Right lobe of liver (tissue), 4 donors: Measurements from ENCODE around the gene OPCML.

ENCODE experiments used
- POLR2A ChIP-seq: fragments of 450-650 bp; IDR thresholded peaks from one replicate; pipeline ENCODE4 v1.6.1; 2017; ENCODE audit warnings: antibody characterized with exemption, mild to moderate bottlenecking
- TF ChIP-seq, protein P1 (sequence below), 4 donors: fragments of 200-600 bp in 3 of 4; fragments of 450-650 bp in 1 of 4; IDR thresholded peaks; one replicate each; pipeline versions ENCODE4 v1.5.1 to v1.8.0; 2016 to 2022; ENCODE audit warnings: antibody characterized with exemption in 4 of 4, mild to moderate bottlenecking in 2 of 4
- donor health status: DM: no; HTN: no; CAD: no.
- donor health status: DM: no; HTN: no; CAD: no.
- donor health status: DM: no; HTN: yes; CAD: no.

- TF ChIP-seq, protein P1, sequence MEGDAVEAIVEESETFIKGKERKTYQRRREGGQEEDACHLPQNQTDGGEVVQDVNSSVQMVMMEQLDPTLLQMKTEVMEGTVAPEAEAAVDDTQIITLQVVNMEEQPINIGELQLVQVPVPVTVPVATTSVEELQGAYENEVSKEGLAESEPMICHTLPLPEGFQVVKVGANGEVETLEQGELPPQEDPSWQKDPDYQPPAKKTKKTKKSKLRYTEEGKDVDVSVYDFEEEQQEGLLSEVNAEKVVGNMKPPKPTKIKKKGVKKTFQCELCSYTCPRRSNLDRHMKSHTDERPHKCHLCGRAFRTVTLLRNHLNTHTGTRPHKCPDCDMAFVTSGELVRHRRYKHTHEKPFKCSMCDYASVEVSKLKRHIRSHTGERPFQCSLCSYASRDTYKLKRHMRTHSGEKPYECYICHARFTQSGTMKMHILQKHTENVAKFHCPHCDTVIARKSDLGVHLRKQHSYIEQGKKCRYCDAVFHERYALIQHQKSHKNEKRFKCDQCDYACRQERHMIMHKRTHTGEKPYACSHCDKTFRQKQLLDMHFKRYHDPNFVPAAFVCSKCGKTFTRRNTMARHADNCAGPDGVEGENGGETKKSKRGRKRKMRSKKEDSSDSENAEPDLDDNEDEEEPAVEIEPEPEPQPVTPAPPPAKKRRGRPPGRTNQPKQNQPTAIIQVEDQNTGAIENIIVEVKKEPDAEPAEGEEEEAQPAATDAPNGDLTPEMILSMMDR (IDR thresholded peaks at IDR 0.05) = no peak
- no peak for TF ChIP-seq POLR2A
Observed at GRCh38 chr11:132788816-132789325, 743.4 kb downstream of the OPCML start.
